GF-D8 (cell line): Measurements from ENCODE around the gene IQGAP3.

Source experiments
- DNase-seq: peaks from one replicate; lab custom pipeline; 2025; lab: John Stamatoyannopoulos, UW

The IQGAP3 gene

GRCh38 chr1:156480411-156481192 is 91.8 kb downstream of the IQGAP3 start:
- DNase-seq = no peak

DNA sequence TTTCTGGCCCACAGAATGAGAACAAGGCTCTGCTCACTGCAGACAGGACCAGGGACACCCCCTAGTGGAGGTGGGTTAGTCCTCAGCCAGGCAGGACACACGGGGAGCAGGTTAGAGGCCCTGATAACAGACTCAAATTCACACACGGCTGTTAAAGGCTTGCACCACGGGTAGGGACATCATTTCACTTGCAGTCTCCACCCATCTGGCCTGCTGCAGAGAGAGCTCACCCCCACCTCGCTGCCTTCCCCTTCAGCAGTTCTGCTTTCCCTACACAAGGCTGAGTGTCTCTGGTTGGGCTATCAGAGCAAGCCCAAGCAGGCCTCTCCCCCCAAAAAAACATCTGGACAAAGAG is 92.4 kb downstream of the IQGAP3 start:
- no peak for DNase-seq

DNA sequence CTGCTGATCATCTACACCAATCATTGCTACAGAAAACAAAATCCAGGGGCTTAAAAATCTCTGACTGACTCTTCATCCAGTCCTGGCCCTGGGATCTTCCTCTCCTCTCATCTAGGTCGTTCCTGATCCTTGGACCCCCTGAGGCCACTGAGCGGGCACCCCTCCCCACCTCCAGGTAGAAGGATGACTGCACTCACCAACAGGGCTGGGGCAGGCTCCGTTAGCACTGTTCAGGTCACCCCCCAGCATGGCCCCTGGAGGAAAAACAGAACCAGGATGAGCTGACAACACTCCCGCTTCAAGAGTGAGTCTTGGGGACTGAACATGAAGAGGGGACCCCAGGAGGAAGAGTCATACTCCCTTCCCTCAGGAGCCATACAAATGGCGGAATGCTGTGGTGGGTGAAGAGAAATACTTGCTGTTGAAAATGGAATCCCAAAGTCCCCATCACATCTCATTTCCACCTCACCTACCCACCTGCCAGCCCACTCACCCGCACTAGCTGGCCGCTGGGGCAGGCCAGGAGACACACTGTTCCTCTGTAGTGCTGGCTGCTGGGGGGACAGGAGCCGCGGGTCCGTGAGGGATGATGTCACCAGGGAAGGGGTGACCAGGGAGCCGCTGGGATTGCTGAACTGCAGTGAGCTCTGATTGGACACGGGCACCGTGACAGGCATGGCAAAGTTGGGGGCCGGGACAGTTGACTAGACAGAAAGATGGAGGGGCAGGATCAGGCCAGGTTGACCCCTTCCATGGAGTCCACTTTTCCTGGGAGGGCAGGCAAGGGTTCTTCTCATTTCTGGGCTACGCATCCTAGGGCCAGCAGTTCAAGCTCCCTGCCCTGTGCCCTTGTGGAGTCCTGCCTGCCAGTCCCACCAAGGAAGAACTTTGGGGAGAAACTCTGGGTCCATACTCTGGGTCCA is 93.0 kb downstream of the IQGAP3 start:
- DNase-seq = no peak

- no peak for DNase-seq
Measured at GRCh38 chr1:156478250-156478627, 94.1 kb downstream of the IQGAP3 start.

- no peak for DNase-seq
Measured at GRCh38 chr1:156477526-156478249, 94.7 kb downstream of the IQGAP3 start.

GRCh38 chr1:156476501-156477298 is 95.7 kb downstream of the IQGAP3 start:
- no peak for DNase-seq

DNA sequence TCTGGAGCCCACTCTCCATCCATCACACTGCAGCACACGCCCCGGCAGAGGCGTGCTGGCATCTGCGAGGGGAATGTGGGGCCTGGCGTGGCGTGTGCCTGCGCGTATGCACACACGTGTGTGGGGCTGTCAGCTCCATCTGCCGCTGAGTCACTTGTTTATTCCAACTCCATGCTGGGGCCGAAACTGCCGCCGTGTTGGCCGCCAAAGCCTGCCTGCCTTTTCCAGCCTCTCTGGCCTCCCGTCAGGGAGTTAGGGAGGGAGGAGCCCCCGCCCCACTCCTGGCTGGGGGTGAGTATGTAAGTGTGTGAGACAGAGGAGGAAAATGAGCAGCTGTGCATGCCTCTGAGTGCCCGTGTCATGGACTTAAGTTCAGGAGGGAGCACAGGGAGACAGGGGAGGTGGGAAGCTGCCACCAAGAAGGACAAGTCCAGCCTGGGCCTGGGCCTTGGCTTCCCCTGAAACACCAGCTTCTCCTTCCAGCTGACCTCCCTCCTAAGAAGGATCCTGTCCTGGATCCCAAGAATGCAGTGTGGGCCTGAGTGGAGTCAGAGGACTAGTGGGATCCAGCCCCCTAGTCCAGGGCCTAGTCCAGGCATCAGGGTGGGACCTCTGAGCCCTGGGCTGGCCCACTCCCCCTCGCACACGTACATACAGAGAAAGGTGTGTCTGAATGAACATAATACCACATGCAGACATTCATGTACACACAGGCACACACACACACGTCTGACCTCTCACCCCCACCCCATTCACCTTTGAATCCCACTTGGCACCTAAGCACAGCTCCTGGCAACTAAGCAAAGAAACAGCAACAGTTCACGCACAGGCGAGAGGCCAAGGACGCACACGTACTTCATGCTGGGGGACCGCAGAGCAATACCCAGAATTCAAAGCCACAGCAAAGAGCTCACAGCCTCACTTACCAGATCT is 96.5 kb downstream of the IQGAP3 start:
- DNase-seq = no peak
